Esophagus muscularis mucosa (tissue), 4 donors: ENCODE data around the gene CSNK1G1. TPM values are rescaled to one million over a fixed set of nuclear protein-coding genes. Genes with fewer than 3 reads are reported as not detected.

Experiments used
- DNase-seq: peaks from one replicate; pipeline ENCODE4 v3.0.0-alpha.2; 2017; ENCODE audit errors: extremely low spot score
- H3K27ac ChIP-seq, 4 donors: fragments of 200-600 bp; sonication (generic); replicated peaks in 1 of 4; 1 replicate in 3 of 4; 2 replicates in 1 of 4; pipeline ENCODE4 v1.5.1; 2016 to 2019; ENCODE audit warnings: mild to moderate bottlenecking in 1 of 4
- H3K27me3 ChIP-seq, 4 donors: fragments of 200-600 bp; sonication (generic); one replicate each; pipeline versions ENCODE4 v1.5.1 to v1.6.0; 2016 to 2019
- H3K36me3 ChIP-seq, 4 donors: fragments of 200-600 bp; sonication (generic); one replicate each; pipeline ENCODE4 v1.5.1; 2016 to 2019
- H3K4me1 ChIP-seq, 4 donors: fragments of 200-600 bp; sonication (generic); one replicate each; pipeline ENCODE4 v1.5.1; 2016 to 2019
- H3K4me3 ChIP-seq, 4 donors: fragments of 200-600 bp; sonication (generic); 1 replicate in 2 of 4; 2 replicates in 2 of 4; pipeline ENCODE4 v1.5.1; 2016 to 2019; ENCODE audit warnings: mild to moderate bottlenecking in 4 of 4, moderate library complexity in 1 of 4
- H3K9me3 ChIP-seq, 4 donors: fragments of 200-600 bp; sonication (generic); 1 replicate in 3 of 4; 2 replicates in 1 of 4; pipeline ENCODE4 v1.5.1; 2016 to 2019
- EP300 ChIP-seq: sonication (generic); formaldehyde crosslinking; IDR thresholded peaks from one replicate; pipeline ENCODE4 v1.6.1; 2017; ENCODE audit warnings: antibody characterized with exemption
- POLR2A ChIP-seq: fragments of 450-650 bp; IDR thresholded peaks from one replicate; pipeline ENCODE4 v1.6.1; 2017; ENCODE audit warnings: antibody characterized with exemption, moderate library complexity, mild to moderate bottlenecking, low read depth
- POLR2AphosphoS5 ChIP-seq, 2 donors: sonication (generic); formaldehyde crosslinking; IDR thresholded peaks; one replicate each; pipeline ENCODE4 v1.6.1; 2017; ENCODE audit warnings: antibody characterized with exemption in 2 of 2
- WGBS: methylation state at CpG from one replicate; pipeline ENCODE4 v1.1.5; 2018; 5-methylcytosine and 5-hydroxymethylcytosine counted together
- intact Hi-C: fragments of 100-400 bp; cut with DNase I; formaldehyde crosslinking; loops from one replicate; pipeline ENCODE4 v1.15.1; 2023
- total RNA-seq, 4 donors: library from RNA; depleted of rRNA; stranded (reverse); fragments of >200 nt; gene quantifications; one replicate each; pipeline versions ENCODE4 v1.1.0 to v1.2.1, GENCODE V29; 2016
- TF ChIP-seq, protein P1 (sequence below), 3 experiments: fragments of 200-600 bp in 2 of 3; fragments of 450-650 bp in 1 of 3; sonication (generic) in 2 of 3; IDR thresholded peaks; one replicate each; pipeline ENCODE4 v1.5.1; 2017 to 2019; ENCODE audit warnings: antibody characterized with exemption in 3 of 3, mild to moderate bottlenecking in 2 of 3, moderate library complexity in 1 of 3

CSNK1G1 gene
- total RNA-seq, 4 donors from 2014 or later = 9.1 to 11.2 (median 10.1) TPM

GRCh38 chr15:64246364-64247189 lies 109.4 kb downstream of the CSNK1G1 start:
- H3K27ac ChIP-seq = no peak overlapping the region
- intact Hi-C loops = no loop called here
- H3K27me3 ChIP-seq = no peaks in the 10 kb centered on the region
- WGBS = 68% methylated on average over 9 of the region's 9 CpGs
- TF ChIP-seq EP300 (no peak), POLR2A (no peak), POLR2AphosphoS5 (IDR thresholded peaks at IDR 0.05) (no peak)
- TF ChIP-seq, protein P1, sequence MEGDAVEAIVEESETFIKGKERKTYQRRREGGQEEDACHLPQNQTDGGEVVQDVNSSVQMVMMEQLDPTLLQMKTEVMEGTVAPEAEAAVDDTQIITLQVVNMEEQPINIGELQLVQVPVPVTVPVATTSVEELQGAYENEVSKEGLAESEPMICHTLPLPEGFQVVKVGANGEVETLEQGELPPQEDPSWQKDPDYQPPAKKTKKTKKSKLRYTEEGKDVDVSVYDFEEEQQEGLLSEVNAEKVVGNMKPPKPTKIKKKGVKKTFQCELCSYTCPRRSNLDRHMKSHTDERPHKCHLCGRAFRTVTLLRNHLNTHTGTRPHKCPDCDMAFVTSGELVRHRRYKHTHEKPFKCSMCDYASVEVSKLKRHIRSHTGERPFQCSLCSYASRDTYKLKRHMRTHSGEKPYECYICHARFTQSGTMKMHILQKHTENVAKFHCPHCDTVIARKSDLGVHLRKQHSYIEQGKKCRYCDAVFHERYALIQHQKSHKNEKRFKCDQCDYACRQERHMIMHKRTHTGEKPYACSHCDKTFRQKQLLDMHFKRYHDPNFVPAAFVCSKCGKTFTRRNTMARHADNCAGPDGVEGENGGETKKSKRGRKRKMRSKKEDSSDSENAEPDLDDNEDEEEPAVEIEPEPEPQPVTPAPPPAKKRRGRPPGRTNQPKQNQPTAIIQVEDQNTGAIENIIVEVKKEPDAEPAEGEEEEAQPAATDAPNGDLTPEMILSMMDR (IDR thresholded peaks at IDR 0.05) = no peak
- H3K9me3 ChIP-seq = no peaks in the 10 kb centered on the region
- H3K36me3 ChIP-seq = no peaks in the 10 kb centered on the region
- H3K4me3 ChIP-seq = no peak overlapping the region
- H3K4me1 ChIP-seq = peaks cover 8 to 42% (median 24%) of the 10 kb centered on the region in 4 donors
- DNase-seq = no peak

GRCh38 chr15:64245405-64245804 lies 110.6 kb downstream of the CSNK1G1 start:
- H3K36me3 ChIP-seq = no peaks in the 10 kb centered on the region
- no peaks in the 10 kb centered on the region for H3K27me3 ChIP-seq
- TF ChIP-seq, protein P1 (IDR thresholded peaks at IDR 0.05) = no peak
- no peak for TF ChIP-seq POLR2A
- TF ChIP-seq EP300 = no peak
- no peak for TF ChIP-seq POLR2AphosphoS5 (IDR thresholded peaks at IDR 0.05)
- no peak for DNase-seq
- peaks cover 5 to 36% (median 22%) of the 10 kb centered on the region in 4 donors for H3K4me1 ChIP-seq
- H3K9me3 ChIP-seq = no peaks in the 10 kb centered on the region
- intact Hi-C loops = no loop called here
- WGBS = over 99% methylated on average over 4 of the region's 4 CpGs
- H3K4me3 ChIP-seq = no peak overlapping the region
- H3K27ac ChIP-seq = no peak overlapping the region

- Histone ChIP-seq H3K27ac (no peak overlapping the region), H3K36me3 (no peaks in the 10 kb centered on the region), H3K27me3 (no peaks in the 10 kb centered on the region), H3K4me3 (no peak overlapping the region), H3K9me3 (no peaks in the 10 kb centered on the region), H3K4me1 (no peaks in the 10 kb centered on the region)
- TF ChIP-seq EP300 = no peak
- no peak for TF ChIP-seq POLR2AphosphoS5 (IDR thresholded peaks at IDR 0.05)
- TF ChIP-seq, protein P1 (IDR thresholded peaks at IDR 0.05) = no peak
- no peak for TF ChIP-seq POLR2A
- intact Hi-C loops = no loop called here
- DNase-seq = no peak
- WGBS = 88% methylated on average over 3 of the region's 3 CpGs
Measured at GRCh38 chr15:64237677-64238076, 118.3 kb downstream of the CSNK1G1 start.

GRCh38 chr15:64236156-64236894 lies 119.6 kb downstream of the CSNK1G1 start:
- no peaks in the 10 kb centered on the region for H3K36me3 ChIP-seq
- no peaks in the 10 kb centered on the region for H3K27me3 ChIP-seq
- H3K9me3 ChIP-seq = no peaks in the 10 kb centered on the region
- intact Hi-C loops = no loop called here
- no peak for TF ChIP-seq POLR2A
- no peak for TF ChIP-seq EP300
- TF ChIP-seq, protein P1 (IDR thresholded peaks at IDR 0.05) = no peak
- TF ChIP-seq POLR2AphosphoS5 (IDR thresholded peaks at IDR 0.05) = no peak
- DNase-seq = no peak
- no peak overlapping the region for H3K27ac ChIP-seq
- no peak overlapping the region for H3K4me3 ChIP-seq
- H3K4me1 ChIP-seq = peaks cover 0 to 5% (median 0%) of the 10 kb centered on the region in 4 donors
- WGBS = 87% methylated on average over 2 of the region's 2 CpGs
